Kidney epithelial cell (primary cell): ENCODE measurements around the gene KCNQ5. TPM values are rescaled to one million over a fixed set of nuclear protein-coding genes. Genes with fewer than 3 reads are reported as not detected.

ENCODE experiments used
- DNase-seq: peaks from one replicate; pipeline ENCODE4 v3.0.0-alpha.2; 2010; ENCODE audit warnings: low read depth
- H3K27me3 ChIP-seq: 2 replicates; pipeline ENCODE4 v1.6.0; 2011; ENCODE audit warnings: low read length; ENCODE audit not compliant: control insufficient read depth, insufficient read depth
- H3K36me3 ChIP-seq: 2 replicates; pipeline ENCODE4 v1.5.1; 2011; ENCODE audit warnings: low read length; ENCODE audit not compliant: control insufficient read depth, insufficient read depth
- H3K4me3 ChIP-seq: 2 replicates; pipeline ENCODE4 v1.5.1; 2011; ENCODE audit warnings: low read depth, mild to moderate bottlenecking, control low read depth, low read length
- CTCF ChIP-seq: IDR thresholded peaks from 2 replicates; pipeline ENCODE4 v1.5.1; 2011; ENCODE audit warnings: mild to moderate bottlenecking, moderate library complexity, low read length, control low read depth, inconsistent platforms; ENCODE audit not compliant: insufficient read depth, poor library complexity, severe bottlenecking
- total RNA-seq: library from RNA; depleted of rRNA; stranded (reverse); fragments of >200 nt; gene quantifications from 2 replicates; pipeline ENCODE4 v1.2.3, GENCODE V29; 2015

The KCNQ5 gene
- total RNA-seq, 1 donor from 2014 or later = 1.9 TPM

GRCh38 chr6:73004861-73005260 lies 383.0 kb downstream of the KCNQ5 start:
- H3K27me3 ChIP-seq = no peaks in the 10 kb centered on the region
- no peak for TF ChIP-seq CTCF
- no peaks in the 10 kb centered on the region for H3K36me3 ChIP-seq
- no peak overlapping the region for H3K4me3 ChIP-seq
- no peak for DNase-seq

- no peak for TF ChIP-seq CTCF
- Histone ChIP-seq H3K4me3 (no peak overlapping the region), H3K27me3 (no peaks in the 10 kb centered on the region), H3K36me3 (no peaks in the 10 kb centered on the region)
- no peak for DNase-seq
Observed at GRCh38 chr6:73006146-73006545, 384.3 kb downstream of the KCNQ5 start.

- H3K36me3 ChIP-seq = no peaks in the 10 kb centered on the region
- DNase-seq = no peak
- no peaks in the 10 kb centered on the region for H3K27me3 ChIP-seq
- TF ChIP-seq CTCF = no peak
- H3K4me3 ChIP-seq = no peak overlapping the region
Observed at GRCh38 chr6:73011945-73012344, 390.1 kb downstream of the KCNQ5 start.

- Histone ChIP-seq H3K27me3 (no peaks in the 10 kb centered on the region), H3K4me3 (no peak overlapping the region), H3K36me3 (no peaks in the 10 kb centered on the region)
- no peak for TF ChIP-seq CTCF
- DNase-seq = no peak
Observed at GRCh38 chr6:73017476-73017875, 395.6 kb downstream of the KCNQ5 start.

- Histone ChIP-seq H3K27me3 (no peaks in the 10 kb centered on the region), H3K36me3 (no peaks in the 10 kb centered on the region), H3K4me3 (no peak overlapping the region)
- DNase-seq = no peak
- no peak for TF ChIP-seq CTCF
Observed at GRCh38 chr6:73024598-73024997, 402.7 kb downstream of the KCNQ5 start.

GRCh38 chr6:73027691-73028090 lies 405.8 kb downstream of the KCNQ5 start:
- no peak overlapping the region for H3K4me3 ChIP-seq
- no peak for TF ChIP-seq CTCF
- H3K36me3 ChIP-seq = no peaks in the 10 kb centered on the region
- no peak for DNase-seq
- no peaks in the 10 kb centered on the region for H3K27me3 ChIP-seq
